K562 (cell line): ENCODE measurements around the gene SPINT1. TPM values are rescaled to one million over a fixed set of nuclear protein-coding genes. Genes with fewer than 3 reads are reported as not detected.
A peak's percentile ranks its signal among the peaks of the same experiment; 100 is the strongest.

Experiments used
- ATAC-seq: fragments of 200-7000 bp; cut with Tn5 transposase; 3 replicates; pipeline ENCODE4 v1.9.1; 2020; ENCODE audit warnings: moderate library complexity
- Bru-seq: library from RNA; stranded (reverse); fragments of 400-500 nt; gene quantifications from one replicate; lab custom pipeline; 2021; lab: Mats Ljungman, UMichigan
- BruChase-seq, 2 experiments: library from RNA; stranded (reverse); fragments of 400-500 nt; gene quantifications; one replicate each; lab custom pipeline; 2021; lab: Mats Ljungman, UMichigan
- BruUV-seq: library from RNA; stranded (reverse); fragments of 400-500 nt; replicated peaks from 2 replicates; lab custom pipeline; 2021; lab: Mats Ljungman, UMichigan
- CTCF ChIA-PET: fragments of 300-600 bp; formaldehyde crosslinking; extraction: SDS; loops from one replicate; lab custom pipeline; 2021; ENCODE audit warnings: low intra/inter-chr PET ratio; lab: Yijun Ruan, JAX
- POLR2A ChIA-PET: fragments of 300-600, 350-650 bp; sonication (Branson Sonifier 250); formaldehyde crosslinking; extraction: SDS; loops from one replicate; lab custom pipeline; 2021; ENCODE audit warnings: antibody characterized with exemption, inconsistent platforms; lab: Yijun Ruan, JAX
- DNase-seq, 4 experiments: peaks; one replicate each; pipeline versions ENCODE4 v3.0.0 to v3.0.0-alpha.2; 2011 to 2018; ENCODE audit warnings: low spot score in 3 of 4, mixed read lengths in 3 of 4; ENCODE audit errors: extremely low read depth in 1 of 4
- FAIRE-seq: peaks from 2 replicates; lab custom pipeline; 2011; peaks lifted over from hg19 to GRCh38; lab: Jason Lieb, UNC
- H2AFZ ChIP-seq: 2 replicates; pipeline ENCODE4 v1.6.0; 2011; ENCODE audit warnings: low read depth, low read length, control low read depth, inconsistent platforms
- H3K27ac ChIP-seq: fragments of 200-600 bp; 3 replicates; pipeline ENCODE4 v1.8.0; 2011; ENCODE audit warnings: low read depth, mild to moderate bottlenecking, control low read depth, inconsistent platforms, low read length, moderate library complexity, mixed read lengths; ENCODE audit errors: extremely low read depth
- H3K27me3 ChIP-seq, 2 experiments: fragments of 300-600 bp in 1 of 2; 2 replicates in 1 of 2; 3 replicates in 1 of 2; pipeline versions ENCODE4 v1.6.0 to v1.8.0; 2011; ENCODE audit warnings: inconsistent platforms in 2 of 2, low read length in 2 of 2, mild to moderate bottlenecking in 1 of 2, mixed read lengths in 1 of 2, moderate library complexity in 1 of 2; ENCODE audit not compliant: control insufficient read depth in 2 of 2, insufficient read depth in 2 of 2
- H3K36me3 ChIP-seq: fragments of 300-600 bp; 3 replicates; pipeline ENCODE4 v1.8.0; 2011; ENCODE audit warnings: mild to moderate bottlenecking, low read length, inconsistent platforms; ENCODE audit not compliant: control insufficient read depth, insufficient read depth
- H3K4me1 ChIP-seq, 2 experiments: fragments of 200-600 bp in 1 of 2; replicated peaks in 1 of 2; 2 replicates in 1 of 2; 3 replicates in 1 of 2; pipeline versions ENCODE4 v1.5.1 to v1.8.0; 2011; ENCODE audit warnings: inconsistent platforms in 2 of 2, low read length in 2 of 2, mild to moderate bottlenecking in 1 of 2, mixed read lengths in 1 of 2, moderate library complexity in 1 of 2; ENCODE audit not compliant: control insufficient read depth in 2 of 2, insufficient read depth in 2 of 2
- H3K4me2 ChIP-seq: 2 replicates; pipeline ENCODE4 v1.6.1; 2011; ENCODE audit warnings: low read length, control low read depth, inconsistent platforms, mixed read lengths; ENCODE audit not compliant: insufficient read depth
- H3K4me3 ChIP-seq: fragments of 200-600 bp; sonication (generic), shearing (Covaris generic); 2 replicates; pipeline ENCODE4 v1.5.1; 2016; ENCODE audit warnings: control low read depth, inconsistent platforms
- H3K79me2 ChIP-seq: fragments of 200-600 bp; 3 replicates; pipeline ENCODE4 v1.8.0; 2011; ENCODE audit warnings: low read length, inconsistent platforms; ENCODE audit not compliant: control insufficient read depth, insufficient read depth
- H3K9ac ChIP-seq, 2 experiments: 2 replicates each; pipeline versions ENCODE4 v1.6.0 to v1.6.1; 2011; ENCODE audit warnings: low read depth in 2 of 2, low read length in 2 of 2, control low read depth in 1 of 2, inconsistent platforms in 1 of 2, mild to moderate bottlenecking in 1 of 2, mixed read lengths in 1 of 2; ENCODE audit not compliant: insufficient read depth in 1 of 2
- H3K9me1 ChIP-seq: one replicate; pipeline ENCODE4 v1.6.0; 2011; ENCODE audit warnings: inconsistent platforms, mild to moderate bottlenecking, low read length, moderate library complexity; ENCODE audit not compliant: control insufficient read depth, insufficient read depth
- H3K9me3 ChIP-seq: replicated peaks from 2 replicates; pipeline ENCODE4 v1.5.1; 2011; ENCODE audit warnings: low read depth, low read length, inconsistent platforms; ENCODE audit not compliant: control insufficient read depth, insufficient read depth
- H4K20me1 ChIP-seq: replicated peaks from 2 replicates; pipeline ENCODE4 v1.6.1; 2011; ENCODE audit warnings: low read length, inconsistent platforms, mixed read lengths; ENCODE audit not compliant: control insufficient read depth, insufficient read depth
- DACH1 ChIP-seq: fragments of 450-650 bp; IDR thresholded peaks from 2 replicates; pipeline ENCODE4 v1.6.1; 2018; ENCODE audit not compliant: partially characterized antibody
- HNRNPL ChIP-seq: fragments of 200-400 bp; formaldehyde crosslinking; IDR thresholded peaks from 2 replicates; pipeline ENCODE4 v1.6.1; 2017; ENCODE audit warnings: low read depth, mild to moderate bottlenecking, low read length
- KLF6 ChIP-seq: fragments of 250-450 bp; sonication (Bioruptor Pico); IDR thresholded peaks from 2 replicates; pipeline ENCODE4 v1.4.0; 2020; ENCODE audit warnings: mild to moderate bottlenecking, moderate library complexity, borderline replicate concordance
- MCM2 ChIP-seq: fragments of 450-650 bp; IDR thresholded peaks from 2 replicates; pipeline ENCODE4 v1.6.1; 2017; ENCODE audit warnings: low read depth, mild to moderate bottlenecking
- MCM5 ChIP-seq: fragments of 450-650 bp; IDR thresholded peaks from 2 replicates; pipeline ENCODE4 v1.6.1; 2016; ENCODE audit warnings: low read depth
- NFIC ChIP-seq: fragments of 450-650 bp; IDR thresholded peaks from 2 replicates; pipeline ENCODE4 v1.6.1; 2017; ENCODE audit warnings: mild to moderate bottlenecking, inconsistent platforms
- NR1H2 ChIP-seq: sonication (generic); formaldehyde crosslinking; IDR thresholded peaks from 2 replicates; pipeline ENCODE4 v1.4.0; 2020; ENCODE audit warnings: mild to moderate bottlenecking, missing genetic modification reagents
- OTX1 ChIP-seq: fragments of 450-650 bp; formaldehyde crosslinking; IDR thresholded peaks from 2 replicates; pipeline ENCODE4 v1.4.0; 2022; ENCODE audit warnings: mild to moderate bottlenecking
- POLR2G ChIP-seq: fragments of 200-400 bp; formaldehyde crosslinking; IDR thresholded peaks from 2 replicates; pipeline ENCODE4 v1.6.1; 2017; ENCODE audit warnings: low read depth, mild to moderate bottlenecking, antibody characterized with exemption, low read length, moderate library complexity
- SIRT6 ChIP-seq: IDR thresholded peaks from one replicate; pipeline ENCODE4 v1.6.1; 2012; ENCODE audit warnings: low read depth, mild to moderate bottlenecking, control low read depth, inconsistent platforms, low read length, moderate library complexity
- TAL1 ChIP-seq: fragments of 450-650 bp; IDR thresholded peaks from 2 replicates; pipeline ENCODE4 v1.6.1; 2016; ENCODE audit warnings: mild to moderate bottlenecking
- YBX1 ChIP-seq: fragments of 450-650 bp; IDR thresholded peaks from 2 replicates; pipeline ENCODE4 v1.7.1; 2016; ENCODE audit warnings: mild to moderate bottlenecking
- ZNF175 ChIP-seq: fragments of 200-800 bp; sonication (Bioruptor generic); IDR thresholded peaks from 2 replicates; pipeline ENCODE4 v1.6.1; 2016; ENCODE audit warnings: low read depth, mild to moderate bottlenecking, missing genetic modification characterization, missing compliant biosample characterization
- ZNF77 ChIP-seq: fragments of 250-450 bp; sonication (Bioruptor Pico); IDR thresholded peaks from 2 replicates; pipeline ENCODE4 v1.5.0; 2020
- WGBS: fragments of 100-300 bp; shearing (Covaris generic); methylation state at CpG from one replicate; pipeline ENCODE4 v1.1.6; 2016; ENCODE audit warnings: low coverage, mixed read lengths; ENCODE audit not compliant: insufficient coverage; ENCODE audit errors: missing lambda C conversion rate; 5-methylcytosine and 5-hydroxymethylcytosine counted together
- in situ Hi-C: fragments of 300-500 bp; cut with MboI; formaldehyde crosslinking; loops from 4 replicates; pipeline ENCODE4 v1.15.0; 2018; ENCODE audit warnings: inconsistent platforms, mixed read lengths
- intact Hi-C: fragments of 100-400 bp; cut with micrococcal nuclease; formaldehyde crosslinking; loops from 2 replicates; pipeline ENCODE4 v1.14.2; 2022
- long read RNA-seq, 3 experiments: library from polyadenylated mRNA in 2 of 3; library from RNA in 1 of 3; unstranded in 2 of 3; stranded (forward) in 1 of 3; transcript quantifications; one replicate each; pipeline ENCODE4 v2.0.0, GENCODE V29; 2019 to 2022
- polyA minus RNA-seq, 3 experiments: library from RNA; depleted of rRNA, polyadenylated mRNA; stranded (reverse); fragments of >200 nt; gene quantifications; 2 replicates each; pipeline ENCODE4 v1.2.3, GENCODE V29; 2011
- polyA plus RNA-seq, 8 experiments: library from polyadenylated mRNA; depleted of rRNA in 4 of 8; stranded (reverse) in 5 of 8; unstranded in 3 of 8; fragments of >200 nt; fragmentation: Nextera tagmentation in 2 of 8; fragmentation: Illumina TruSeq in 1 of 8; extraction: Ambion mirVana in 2 of 8; extraction: Trizol in 1 of 8; gene quantifications; 2 replicates each; pipeline versions ENCODE4 v1.2.1 to v1.2.3, GENCODE V29; 2011 to 2014; ENCODE audit warnings: inconsistent platforms in 1 of 8, missing spikeins in 1 of 8
- total RNA-seq, 7 experiments: library from RNA; depleted of rRNA in 6 of 7; stranded (reverse); fragments of >200 nt in 6 of 7; fragmentation: Illumina TruSeq in 2 of 7; extraction: Trizol in 2 of 7; gene quantifications; 2 replicates each; pipeline versions ENCODE4 v1.2.1 to v1.2.3, GENCODE V29; 2011 to 2021; ENCODE audit warnings: low replicate concordance in 1 of 7
- TF ChIP-seq, protein P1 (sequence below), 2 experiments: IDR thresholded peaks; 2 replicates each; pipeline ENCODE4 v1.6.1; 2011; ENCODE audit warnings: borderline replicate concordance in 1 of 2, control low read depth in 1 of 2, low read depth in 1 of 2, low read length in 1 of 2, mild to moderate bottlenecking in 1 of 2, mixed read lengths in 1 of 2, moderate library complexity in 1 of 2; ENCODE audit not compliant: insufficient read depth in 1 of 2, insufficient read length in 1 of 2, poor library complexity in 1 of 2, severe bottlenecking in 1 of 2; ENCODE audit errors: extremely low read depth in 1 of 2
- TF ChIP-seq, protein P2 (sequence below): IDR thresholded peaks from 2 replicates; pipeline ENCODE4 v1.6.1; 2011; ENCODE audit not compliant: insufficient read length; ENCODE audit errors: extremely low read depth

The SPINT1 gene
- 10.1 and 24.8 TPM in 2 replicates for total RNA-seq (2011; cell fraction: chromatin; rRNA removed; ENCODE audit: low replicate concordance)
- 24.3 and 37.9 TPM in 2 replicates for total RNA-seq (2011; cell fraction: nucleolus; rRNA removed)
- 13.6 and 20.2 TPM in 2 replicates for total RNA-seq (2011; cell fraction: nucleoplasm; rRNA removed)
- 1.5 and 2.1 TPM in 2 replicates for total RNA-seq (2014; rRNA removed)
- total RNA-seq (2014; rRNA removed; fragmentation: Illumina TruSeq; extraction: Trizol): 1.1 and 1.8 TPM in 2 replicates
- total RNA-seq (2015; rRNA removed; fragmentation: Illumina TruSeq; extraction: Trizol): 0.94 and 0.98 TPM in 2 replicates
- total RNA-seq (2021): 3.2 and 4.5 TPM in 2 replicates
- 2.8 and 5.6 TPM in 2 replicates for polyA plus RNA-seq (2011; rRNA removed)
- polyA plus RNA-seq (2011; cell fraction: cytosol; rRNA removed): 4.1 and 7.4 TPM in 2 replicates
- polyA plus RNA-seq (2011; cell fraction: nucleus; rRNA removed): 9.8 and 17.8 TPM in 2 replicates
- polyA plus RNA-seq (2012): 4.0 and 7.3 TPM in 2 replicates
- polyA plus RNA-seq (2014; fragmentation: Illumina TruSeq; extraction: Trizol): 3.9 and 4.5 TPM in 2 replicates
- polyA plus RNA-seq (2014; fragmentation: Nextera tagmentation; extraction: Ambion mirVana): under 1 TPM; 0.78 to 0.80 TPM
- 2.3 and 3.3 TPM in 2 replicates for polyA plus RNA-seq (2014; rRNA removed)
- polyA minus RNA-seq (2011; rRNA and poly(A)+ RNA removed): 3.5 and 3.7 TPM in 2 replicates
- 4.8 and 6.5 TPM in 2 replicates for polyA minus RNA-seq (2011; cell fraction: cytosol; rRNA and poly(A)+ RNA removed)
- 5.0 and 5.2 TPM in 2 replicates for polyA minus RNA-seq (2011; cell fraction: nucleus; rRNA and poly(A)+ RNA removed)
- Bru-seq, nascent RNA: percentile 44 among the genes with signal in this experiment
- BruChase-seq, experiment 1, labeled RNA remaining after a 2-hour chase: percentile 34 among the genes with signal in this experiment
- BruChase-seq, experiment 2, labeled RNA remaining after a 6-hour chase: percentile 36 among the genes with signal in this experiment
- long read RNA-seq, experiment 1, partial matches to known transcripts: 2 of 12 reads
- long read RNA-seq, experiment 1, other reads (novel, unspliced or antisense): 2 of 12 reads
- long read RNA-seq, experiment 2, partial matches to known transcripts: 1 of 7 reads
- long read RNA-seq, experiment 2, other reads (novel, unspliced or antisense): 2 of 7 reads
- long read RNA-seq, experiment 3, partial matches to known transcripts: 0 of 2 reads
- long read RNA-seq, experiment 3, other reads (novel, unspliced or antisense): 0 of 2 reads

- Histone ChIP-seq H2AFZ (peak within 1 kb of the TSS; percentile 91), H3K27me3 (no peaks in the 10 kb centered on the region), H3K27ac (no peak within 1 kb of the TSS), H4K20me1 (no peaks in the 10 kb centered on the region), H3K36me3 (no peaks in the 10 kb centered on the region), H3K4me2 (peak within 1 kb of the TSS; percentile 77), H3K4me3 (peak within 1 kb of the TSS; percentile 52), H3K79me2 (no peaks in the 10 kb centered on the region), H3K9me1 (no peaks in the 10 kb centered on the region), H3K9ac (peak within 1 kb of the TSS; percentile 36 to 86; a peak in 3 of 4 replicates), H3K9me3 (no peaks in the 10 kb centered on the region), H3K4me1 (peaks cover 29 to 41% of the 10 kb centered on the region in 2 experiments)
- CTCF ChIA-PET: no interaction called here
- in situ Hi-C loops (no loop called here), intact Hi-C loops (no loop called here)
- 18% methylated on average over 35 of the region's 89 CpGs for WGBS
- no TSS peak for BruUV-seq
- POLR2A ChIA-PET: interaction anchor here (0.6 to 1.5 kb wide), 7 partner anchors 9 to 733 kb away, joined by 3 to 5 read pairs (median 3); no protein-coding TSS in a partner anchor
- ATAC-seq (peak; percentile 68), DNase-seq (peak; percentile 51 to 86 (median 72)), FAIRE-seq (no peak)
- no peak for TF ChIP-seq TAL1
- TF ChIP-seq NFIC: no peak
- TF ChIP-seq OTX1 (CRISPR knock-in tag): no peak
- TF ChIP-seq, protein P1, sequence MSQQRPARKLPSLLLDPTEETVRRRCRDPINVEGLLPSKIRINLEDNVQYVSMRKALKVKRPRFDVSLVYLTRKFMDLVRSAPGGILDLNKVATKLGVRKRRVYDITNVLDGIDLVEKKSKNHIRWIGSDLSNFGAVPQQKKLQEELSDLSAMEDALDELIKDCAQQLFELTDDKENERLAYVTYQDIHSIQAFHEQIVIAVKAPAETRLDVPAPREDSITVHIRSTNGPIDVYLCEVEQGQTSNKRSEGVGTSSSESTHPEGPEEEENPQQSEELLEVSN (IDR thresholded peaks at IDR 0.05; ENCODE audit: borderline replicate concordance in 1 of 2, extremely low read depth in 1 of 2, insufficient read depth in 1 of 2, insufficient read length in 1 of 2, low read depth in 1 of 2, low read length in 1 of 2, poor library complexity in 1 of 2, severe bottlenecking in 1 of 2): peak in 1 of 2 experiments; percentile 6
- peak; percentile 64; the same call in 1 of the 2 replicates for TF ChIP-seq POLR2G
- TF ChIP-seq SIRT6: no peak
- TF ChIP-seq DACH1: no peak
- no peak for TF ChIP-seq YBX1
- 0 out of 2 replicates have a peak, but pooled peaks have one; percentile 11 for TF ChIP-seq HNRNPL
- TF ChIP-seq MCM5: no peak
- TF ChIP-seq, protein P2, sequence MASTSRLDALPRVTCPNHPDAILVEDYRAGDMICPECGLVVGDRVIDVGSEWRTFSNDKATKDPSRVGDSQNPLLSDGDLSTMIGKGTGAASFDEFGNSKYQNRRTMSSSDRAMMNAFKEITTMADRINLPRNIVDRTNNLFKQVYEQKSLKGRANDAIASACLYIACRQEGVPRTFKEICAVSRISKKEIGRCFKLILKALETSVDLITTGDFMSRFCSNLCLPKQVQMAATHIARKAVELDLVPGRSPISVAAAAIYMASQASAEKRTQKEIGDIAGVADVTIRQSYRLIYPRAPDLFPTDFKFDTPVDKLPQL: no peak
- TF ChIP-seq NR1H2: no peak
- no peak for TF ChIP-seq KLF6 (CRISPR knock-in tag)
- no peak for TF ChIP-seq ZNF77
- no peak for TF ChIP-seq MCM2
- TF ChIP-seq ZNF175: no peak
These were observed at the start of gene SPINT1 for GRCh38 chr15:40843885-40844695. TSS of gene SPINT1 (plus strand) at chr15:40844048. CDS start at chr15:40844555, 507 bp downstream.
